HG02798 (cell line): ENCODE results near the gene MAN2B1.
"Not testable (repeated sequence)": the region's sequence is repeated elsewhere in the genome, so short reads cannot be mapped to it uniquely, and the experiment has no call there.

Source experiments
- ATAC-seq: cut with Tn5 transposase; IDR thresholded peaks from one replicate; pipeline ENCODE4 v1.9.1; 2021; ENCODE audit warnings: mild to moderate bottlenecking; ENCODE audit not compliant: unreplicated experiment, poor library complexity

The MAN2B1 gene

DNA sequence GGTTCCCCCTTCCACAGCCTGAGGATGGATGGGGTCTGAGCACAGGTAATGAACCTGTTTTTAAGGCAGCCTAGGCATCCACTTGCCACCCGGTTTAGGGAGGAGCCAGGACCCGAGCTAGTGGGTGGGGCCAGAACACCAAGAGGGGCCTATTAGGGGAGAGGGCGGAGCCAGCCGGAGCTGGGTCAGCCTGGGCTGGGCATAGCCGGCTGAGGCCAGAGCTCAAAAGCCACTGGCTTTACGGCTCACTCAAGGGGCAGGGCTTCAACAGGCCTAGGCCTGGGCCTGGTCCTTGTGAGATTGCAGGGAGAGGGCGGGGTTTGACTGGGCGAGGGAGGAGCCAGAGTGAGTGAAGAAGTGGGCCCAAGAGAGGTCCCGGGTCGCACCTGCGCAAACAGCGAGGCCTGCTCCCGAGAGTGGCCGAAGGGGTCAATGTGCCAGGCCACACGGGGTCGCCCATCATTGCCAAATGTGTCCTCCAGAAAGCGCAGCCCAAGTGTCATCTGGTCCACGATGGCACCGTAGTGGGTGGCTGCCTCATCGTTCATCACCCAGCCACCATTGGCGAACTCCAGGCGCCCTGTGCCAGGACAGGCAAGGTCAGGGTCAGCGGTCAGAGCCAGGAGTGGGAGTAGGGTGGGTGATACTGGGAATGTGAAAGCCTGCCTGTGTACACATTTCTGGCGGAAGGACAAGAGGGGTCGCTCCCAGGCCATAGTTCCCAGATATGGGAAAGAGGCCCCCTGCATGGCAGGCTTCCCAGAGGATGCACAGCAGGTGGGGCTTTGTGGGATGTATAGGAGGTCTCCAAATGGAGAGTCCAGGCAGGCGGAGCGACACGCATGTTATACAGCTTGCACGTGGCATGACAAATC is 1.9 kb downstream of the MAN2B1 start:
- ATAC-seq, result no peak

DNA sequence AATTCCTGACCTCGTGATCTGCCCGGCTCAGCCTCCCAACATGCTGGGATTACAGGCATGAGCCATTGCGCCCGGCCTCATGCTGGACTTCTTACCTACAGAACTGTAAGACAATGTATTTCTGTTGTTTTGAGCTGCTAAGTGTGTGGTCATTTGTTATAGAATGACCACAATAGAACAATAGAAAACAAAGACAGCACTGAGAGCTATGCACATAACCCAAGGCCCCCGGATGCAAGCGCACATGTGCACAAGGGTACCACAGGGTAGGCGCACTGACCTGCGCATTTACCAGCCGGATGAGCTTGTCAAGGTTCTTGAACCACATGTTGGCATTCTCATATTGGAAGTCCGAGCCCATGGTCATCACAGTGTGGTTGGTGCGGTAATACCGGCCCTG is 5.6 kb downstream of the MAN2B1 start:
- ATAC-seq, result no peak

DNA sequence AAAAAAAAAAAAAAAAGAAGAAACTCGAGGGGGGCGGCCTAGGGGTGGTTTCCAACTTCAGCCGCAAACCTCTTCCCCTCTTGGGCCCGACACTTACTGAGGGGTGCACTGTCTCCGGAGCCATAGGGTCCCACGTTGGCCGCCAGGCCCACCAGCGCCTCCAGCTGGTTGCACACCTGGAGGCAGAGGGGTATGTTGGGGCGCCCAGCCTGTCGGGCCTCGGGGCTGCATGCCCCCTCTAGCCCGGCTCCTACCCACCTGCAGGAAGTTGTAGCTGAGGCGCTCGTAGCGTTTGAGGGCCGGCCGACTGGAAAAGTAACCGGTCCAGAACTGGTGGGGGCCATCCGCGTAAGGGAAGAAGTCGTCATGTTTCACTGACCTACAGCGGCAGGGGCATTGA is 8.6 kb downstream of the MAN2B1 start:
- no peak for ATAC-seq

DNA sequence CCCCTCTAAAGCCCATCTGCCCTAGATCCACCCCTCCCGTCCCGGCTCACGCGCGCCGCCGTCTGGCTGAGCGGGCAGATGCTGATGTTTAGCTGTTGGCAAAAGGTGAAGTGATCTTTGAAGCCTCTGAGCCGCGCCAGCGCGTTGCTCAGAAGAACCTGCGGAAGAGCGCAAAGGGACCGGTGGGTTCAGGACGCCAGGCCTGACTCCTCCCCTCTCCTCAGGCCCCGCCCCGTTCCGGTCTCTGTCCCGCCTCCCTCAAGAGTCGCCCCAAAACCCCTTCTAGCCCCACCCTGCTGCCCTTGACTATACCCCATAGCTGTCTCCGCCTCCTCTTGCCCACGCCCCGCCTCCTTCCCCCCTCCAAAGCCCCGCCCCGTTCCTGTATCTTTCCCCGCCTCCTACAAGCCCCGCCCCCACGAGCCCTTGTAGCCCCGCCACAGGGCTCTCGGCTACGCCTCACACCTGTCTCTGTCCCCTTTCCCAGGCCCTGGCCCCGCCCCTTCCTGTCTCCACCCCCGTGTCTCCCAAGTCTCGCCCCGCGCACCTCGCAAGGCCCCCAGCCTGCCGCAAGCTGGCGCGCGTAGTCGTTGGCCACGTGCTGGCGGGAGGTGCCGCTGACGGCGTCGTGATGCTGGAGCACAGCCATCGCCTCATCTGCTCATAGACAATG is 9.5 kb downstream of the MAN2B1 start:
- no peak for ATAC-seq

DNA sequence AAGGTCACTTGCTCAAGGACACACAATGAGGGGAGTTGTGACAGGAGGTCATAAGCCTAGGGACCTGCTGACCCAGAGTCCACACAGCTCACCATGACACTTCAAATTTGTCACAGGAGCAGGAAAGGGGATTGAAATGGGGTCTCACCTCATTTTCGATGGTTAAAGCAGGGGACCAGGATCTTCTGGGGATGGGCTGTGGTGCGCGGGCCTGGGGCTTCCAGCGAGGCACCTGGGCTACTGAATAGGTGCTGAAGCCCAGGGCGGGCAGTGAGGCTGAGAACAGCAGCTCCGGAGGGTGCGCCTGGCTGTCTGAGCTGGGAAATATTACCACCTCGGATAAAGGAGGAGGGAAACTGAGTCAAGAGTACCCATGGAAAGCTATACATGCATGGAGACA is 11.0 kb downstream of the MAN2B1 start:
- no peak for ATAC-seq

DNA sequence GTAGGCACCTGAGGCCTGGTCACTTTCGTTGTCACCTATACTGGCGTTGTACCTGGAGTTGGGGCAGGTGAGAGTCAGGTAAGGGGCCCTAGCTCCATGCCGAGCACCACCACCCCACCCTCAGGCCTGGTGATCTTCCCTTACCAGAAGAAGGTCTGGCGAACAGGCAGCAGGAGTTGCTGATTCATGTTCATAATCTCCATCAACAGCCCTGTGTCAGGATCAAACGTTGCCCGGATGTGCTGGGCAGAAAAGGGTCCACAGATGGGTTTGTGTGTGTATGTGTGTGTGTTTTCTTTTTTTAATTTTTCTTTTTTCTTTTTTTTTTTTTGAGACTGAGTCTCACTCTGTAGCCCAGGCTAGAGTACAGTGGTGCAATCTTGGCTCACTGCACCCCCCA is 14.3 kb downstream of the MAN2B1 start:
- ATAC-seq, result no peak

DNA sequence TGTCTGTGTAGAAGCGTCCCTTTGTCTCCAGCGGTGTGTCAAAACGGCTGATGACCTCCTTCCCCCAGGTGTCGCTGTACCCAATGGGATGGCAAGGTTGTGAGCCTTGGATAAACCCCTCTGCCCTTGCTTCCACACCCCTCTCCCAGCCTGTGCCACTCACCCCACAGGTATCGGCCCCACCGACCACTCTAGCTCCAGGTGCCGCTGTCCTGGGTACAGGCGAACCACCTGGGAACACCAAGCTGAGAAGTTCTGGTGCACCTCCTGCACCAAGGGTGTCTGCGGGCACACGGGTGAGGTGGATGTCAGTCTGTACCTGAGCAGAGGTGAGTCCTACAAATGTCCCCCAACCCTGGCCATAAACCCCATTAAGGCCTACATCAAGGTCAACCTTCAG is 16.6 kb downstream of the MAN2B1 start:
- ATAC-seq, result no peak

DNA sequence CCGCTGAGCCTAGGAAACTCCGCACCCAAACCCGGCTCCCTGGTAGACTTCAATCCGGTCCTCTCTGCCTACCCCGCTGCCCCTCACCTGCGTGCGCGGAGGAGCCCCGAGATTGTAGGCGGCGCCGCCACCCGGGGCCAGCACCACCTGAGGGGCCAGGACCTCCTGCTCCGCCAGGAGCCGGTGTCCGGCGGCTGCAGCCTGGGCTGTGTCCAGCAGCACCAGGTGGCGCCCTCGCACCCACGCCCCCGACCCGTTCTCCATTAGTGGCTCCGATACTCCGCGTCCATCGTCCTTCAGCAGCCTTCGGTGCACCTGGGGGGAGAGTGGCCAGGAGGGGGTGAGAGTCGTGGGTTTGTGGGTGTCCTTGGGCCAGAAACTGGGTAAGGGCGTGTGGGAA is 18.5 kb downstream of the MAN2B1 start:
- ATAC-seq, result no peak

DNA sequence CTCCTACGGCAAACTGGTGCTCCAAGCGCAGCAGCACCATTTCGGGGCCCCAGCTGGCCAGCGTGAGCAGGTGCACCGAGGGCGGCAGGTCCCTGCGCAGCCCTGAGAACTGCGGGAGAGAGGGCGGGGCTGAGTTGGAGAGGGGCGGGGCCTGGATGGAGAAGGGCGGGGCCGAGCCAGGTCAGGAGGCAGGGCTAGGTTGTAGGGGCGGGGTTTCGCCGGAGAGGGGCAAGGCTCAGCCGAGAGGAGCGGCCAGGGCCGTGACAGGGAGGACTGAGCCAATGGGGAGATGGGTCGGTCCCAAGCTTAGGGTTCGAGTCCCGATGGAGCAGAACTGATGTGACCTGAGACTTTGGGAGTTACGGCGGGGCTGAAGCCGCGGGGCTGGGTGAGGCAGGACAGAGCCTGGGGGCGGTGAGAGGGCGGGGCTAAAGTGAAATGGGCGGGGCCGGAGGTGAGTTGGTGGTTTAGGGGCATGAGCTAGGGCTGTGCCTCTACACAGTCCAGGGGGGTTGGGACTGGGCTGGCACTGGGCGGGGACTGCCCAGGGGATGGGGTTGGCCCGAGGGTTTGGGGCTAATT is 19.0 kb downstream of the MAN2B1 start:
- no peak for ATAC-seq

DNA sequence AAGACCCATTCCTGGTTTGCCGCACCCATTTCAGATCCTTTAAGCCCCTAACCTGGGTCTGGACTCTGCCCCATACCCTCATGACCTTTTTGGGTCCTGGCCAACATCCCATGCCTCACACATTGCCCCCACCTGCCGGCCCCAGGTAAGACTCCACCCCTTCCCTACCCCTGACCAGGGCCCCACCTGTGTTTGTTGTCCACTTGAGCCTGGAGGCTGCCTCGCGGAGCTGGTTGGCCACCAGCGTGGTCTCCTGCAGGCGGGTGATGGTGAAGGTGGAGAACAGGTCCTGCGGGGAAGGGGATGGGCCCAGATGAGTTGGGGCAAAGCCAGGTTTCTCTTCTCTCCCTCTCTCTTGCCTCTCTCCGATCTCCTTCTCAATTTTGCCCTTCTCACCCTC is 19.5 kb downstream of the MAN2B1 start:
- ATAC-seq, result no peak

DNA sequence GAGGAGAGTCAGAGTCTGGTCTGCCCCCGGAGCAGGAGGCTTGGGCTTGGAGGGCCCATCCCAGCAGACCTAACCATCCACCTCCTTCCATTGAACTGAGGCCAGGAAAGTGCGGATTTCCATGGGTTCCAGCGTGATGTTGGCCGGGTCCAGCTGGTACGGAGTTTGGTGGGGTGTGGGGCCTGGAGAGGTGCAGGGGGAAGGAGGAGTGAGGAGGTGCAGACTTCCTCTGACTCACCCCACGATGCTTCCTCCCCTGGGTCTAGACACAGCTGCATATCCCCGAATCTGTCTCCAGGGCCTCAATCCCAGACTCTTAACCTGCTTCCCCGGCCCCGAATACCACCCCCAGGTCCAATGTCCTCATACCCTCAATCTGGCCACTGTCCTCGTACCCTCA is 20.0 kb downstream of the MAN2B1 start:
- ATAC-seq, result no peak

DNA sequence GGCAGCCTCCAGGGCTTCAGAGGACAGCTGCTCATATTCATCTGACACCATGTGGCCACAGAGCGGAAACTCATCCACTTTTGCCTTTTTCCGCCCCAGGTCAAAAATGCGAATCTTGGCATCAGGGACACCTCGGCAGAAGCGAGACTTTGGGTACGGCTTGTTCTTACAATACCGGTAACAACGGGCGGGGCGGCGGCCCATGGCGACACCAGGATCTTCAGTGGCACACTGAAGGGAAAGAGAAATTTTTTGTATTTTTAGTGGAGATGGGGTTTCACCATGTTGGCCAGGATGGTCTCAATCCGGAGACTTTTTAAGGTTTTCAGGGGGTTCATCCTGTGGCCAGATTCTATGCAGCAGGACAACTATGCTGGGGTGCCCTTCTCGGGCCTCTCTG is 22.8 kb downstream of the MAN2B1 start:
- ATAC-seq, result not testable (repeated sequence)

DNA sequence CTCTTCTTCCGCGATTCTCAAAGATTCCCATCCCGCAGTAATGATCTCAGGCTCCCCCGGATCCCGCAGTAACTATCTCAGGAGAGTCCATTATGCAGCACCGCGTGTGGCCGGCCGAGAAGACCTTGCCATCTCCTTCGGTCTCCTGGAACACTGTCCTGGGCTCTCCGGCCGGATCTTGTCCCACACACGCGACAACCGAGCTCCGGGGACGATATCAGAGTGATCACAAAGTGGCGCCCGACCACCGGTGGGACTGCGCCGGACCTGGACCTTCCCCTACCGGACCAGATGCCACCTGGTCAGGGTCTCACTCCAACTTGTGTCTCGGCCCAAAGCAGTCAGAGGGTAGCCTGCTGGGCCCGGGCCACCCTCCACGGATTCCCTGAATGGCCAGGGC is 24.0 kb downstream of the MAN2B1 start:
- ATAC-seq, result no peak

DNA sequence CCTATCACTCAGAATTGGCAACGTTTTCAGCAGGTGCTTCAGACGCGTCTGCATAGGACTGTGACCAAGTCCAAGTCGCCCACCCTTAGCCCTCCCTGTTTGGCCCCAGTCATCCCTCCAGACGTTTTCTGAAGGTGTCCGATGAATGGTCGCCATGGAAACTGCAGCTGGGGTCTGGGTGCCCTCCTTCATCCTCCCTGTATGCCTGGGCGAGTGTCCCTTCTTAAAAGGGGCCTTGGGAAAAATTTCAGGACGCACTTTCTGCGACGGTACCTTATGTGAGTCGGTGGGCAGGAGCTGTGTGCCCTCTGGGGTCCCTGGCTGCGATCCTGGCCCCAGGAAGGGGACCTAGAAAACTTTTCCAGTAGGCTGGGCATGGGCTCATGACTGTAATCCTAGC is 25.1 kb downstream of the MAN2B1 start:
- ATAC-seq, result no peak

DNA sequence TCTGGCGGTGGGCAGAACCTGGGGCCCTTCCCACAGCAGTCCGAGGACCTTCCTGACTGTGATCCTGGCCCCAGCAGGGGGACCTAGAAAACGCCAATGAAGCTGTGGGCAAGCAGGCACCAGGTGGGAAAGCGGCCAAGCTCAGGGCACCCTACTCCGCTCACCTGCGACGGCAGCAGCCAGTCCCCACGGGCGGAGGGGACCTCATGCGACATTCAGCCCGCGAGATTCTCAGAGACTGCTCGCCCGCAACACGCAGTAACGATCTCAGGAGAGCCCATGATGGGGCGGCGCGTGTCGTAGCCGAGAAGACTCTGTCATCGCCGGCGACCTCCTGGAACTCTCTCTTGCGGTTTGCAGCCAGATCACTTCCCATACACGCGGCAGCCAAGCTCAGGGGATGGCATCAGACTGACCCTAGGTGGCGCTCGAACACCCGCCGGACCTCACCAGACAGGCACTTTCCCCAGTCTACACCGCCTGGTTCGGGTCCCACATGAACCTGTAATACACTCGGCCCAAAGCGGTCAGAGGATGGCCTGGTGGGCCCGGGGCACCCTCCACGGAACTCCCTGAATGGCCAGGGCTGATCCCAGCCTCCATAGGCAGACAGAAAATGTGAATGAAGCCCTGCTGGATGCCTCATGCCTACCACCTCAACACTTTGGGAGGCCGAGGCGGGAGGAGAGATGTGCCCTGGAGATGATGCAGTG is 26.5 kb downstream of the MAN2B1 start:
- no peak for ATAC-seq

DNA sequence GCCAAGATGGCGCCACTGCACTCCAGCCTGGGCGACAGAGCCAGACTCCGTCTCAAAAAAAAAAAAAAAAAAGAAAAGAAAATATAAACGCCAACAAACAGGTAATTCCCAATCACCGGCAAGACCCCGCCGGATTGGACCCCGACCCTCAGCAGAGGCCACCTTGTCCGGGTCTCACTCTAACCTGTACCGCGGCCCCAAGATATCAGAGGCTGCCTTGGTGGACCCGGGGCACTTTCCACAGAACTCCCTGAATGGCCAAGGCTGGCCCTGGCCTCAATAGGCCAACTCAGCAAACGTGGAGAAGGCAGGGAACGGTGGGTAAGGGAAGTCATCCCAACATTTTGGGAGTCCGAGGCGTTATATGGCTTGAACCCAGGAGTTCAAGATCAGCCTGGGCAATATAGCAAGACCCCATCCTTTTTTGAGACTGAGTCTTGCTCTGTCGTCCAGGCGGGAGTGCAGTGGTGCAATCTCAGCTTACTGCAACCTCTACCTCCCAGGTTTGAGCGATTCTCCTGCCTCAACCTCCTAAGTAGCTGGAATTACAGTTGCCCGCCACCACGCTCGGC is 27.8 kb downstream of the MAN2B1 start:
- no peak for ATAC-seq

DNA sequence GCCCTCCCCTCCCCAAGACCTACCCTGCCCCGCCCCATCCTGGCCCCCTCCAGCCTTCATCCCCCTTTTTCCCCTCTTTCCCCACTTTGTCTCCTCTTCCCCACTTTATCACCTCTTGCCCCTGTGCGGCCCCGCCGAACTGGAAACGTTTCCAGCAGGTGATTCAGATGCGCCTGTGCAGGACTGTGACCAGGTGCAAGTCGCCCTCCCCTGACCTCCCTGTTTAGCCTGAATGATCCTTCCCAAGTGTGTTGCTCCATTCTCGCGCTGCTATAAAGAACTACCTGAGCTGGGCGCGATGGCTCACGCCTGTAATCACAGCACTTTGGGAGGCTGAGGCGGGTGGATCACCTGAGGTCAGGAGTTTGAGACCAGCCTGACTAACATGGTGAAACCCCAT is 29.9 kb downstream of the MAN2B1 start:
- ATAC-seq, result no peak

DNA sequence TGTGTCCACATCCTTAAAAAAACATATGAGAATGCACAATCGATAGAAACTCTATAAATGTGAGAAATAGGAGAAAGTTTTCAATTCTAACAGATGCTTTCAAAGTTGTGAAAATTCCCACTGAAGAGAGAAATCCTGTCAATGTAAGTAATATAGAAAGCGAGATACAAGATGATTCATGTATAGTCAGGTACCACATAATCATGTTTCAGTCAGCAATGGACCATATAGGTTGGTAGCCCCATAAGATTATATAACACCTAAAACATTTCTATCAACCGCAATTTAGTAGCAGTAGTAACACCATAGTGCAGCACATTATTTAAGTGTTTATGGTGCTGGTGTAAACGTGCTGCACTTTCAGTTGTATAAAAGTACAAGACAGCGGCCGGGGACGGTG is 37.3 kb downstream of the MAN2B1 start:
- ATAC-seq, result no peak

DNA sequence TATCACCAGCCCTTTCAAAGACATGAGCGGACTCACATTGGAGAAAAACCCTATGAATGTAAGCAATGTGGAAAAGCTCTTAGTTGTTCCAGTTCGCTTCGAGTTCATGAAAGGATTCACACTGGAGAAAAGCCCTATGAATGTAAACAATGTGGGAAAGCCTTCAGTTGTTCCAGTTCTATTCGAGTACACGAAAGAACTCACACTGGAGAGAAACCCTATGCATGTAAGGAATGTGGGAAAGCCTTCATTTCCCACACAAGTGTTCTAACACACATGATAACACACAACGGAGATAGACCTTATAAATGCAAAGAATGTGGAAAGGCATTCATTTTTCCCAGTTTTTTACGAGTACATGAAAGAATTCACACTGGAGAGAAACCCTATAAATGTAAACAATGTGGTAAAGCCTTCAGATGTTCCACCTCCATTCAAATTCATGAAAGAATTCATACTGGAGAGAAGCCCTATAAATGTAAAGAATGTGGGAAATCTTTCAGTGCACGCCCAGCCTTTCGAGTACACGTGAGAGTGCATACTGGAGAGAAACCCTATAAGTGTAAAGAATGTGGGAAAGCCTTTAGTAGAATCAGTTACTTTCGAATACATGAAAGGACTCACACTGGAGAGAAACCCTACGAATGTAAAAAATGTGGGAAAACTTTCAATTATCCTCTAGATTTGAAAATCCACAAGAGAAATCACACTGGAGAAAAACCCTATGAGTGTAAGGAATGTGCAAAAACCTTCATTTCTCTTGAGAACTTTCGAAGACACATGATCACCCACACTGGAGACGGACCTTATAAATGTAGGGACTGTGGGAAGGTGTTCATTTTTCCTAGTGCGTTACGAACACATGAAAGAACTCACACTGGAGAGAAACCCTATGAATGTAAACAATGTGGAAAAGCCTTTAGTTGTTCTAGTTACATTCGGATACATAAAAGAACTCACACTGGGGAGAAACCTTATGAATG is 38.2 kb downstream of the MAN2B1 start:
- ATAC-seq, result no peak
